NCI-H526 treated with DMSO at 0.1 percent for 48 hours (cell line): ENCODE data around the gene NMRK1.

Source experiments
- DNase-seq: peaks from one replicate; lab custom pipeline; 2025; lab: John Stamatoyannopoulos, UW

The NMRK1 gene

GRCh38 chr9:75061169-75061568, 26.8 kb downstream of the NMRK1 start:
- DNase-seq = no peak

DNA sequence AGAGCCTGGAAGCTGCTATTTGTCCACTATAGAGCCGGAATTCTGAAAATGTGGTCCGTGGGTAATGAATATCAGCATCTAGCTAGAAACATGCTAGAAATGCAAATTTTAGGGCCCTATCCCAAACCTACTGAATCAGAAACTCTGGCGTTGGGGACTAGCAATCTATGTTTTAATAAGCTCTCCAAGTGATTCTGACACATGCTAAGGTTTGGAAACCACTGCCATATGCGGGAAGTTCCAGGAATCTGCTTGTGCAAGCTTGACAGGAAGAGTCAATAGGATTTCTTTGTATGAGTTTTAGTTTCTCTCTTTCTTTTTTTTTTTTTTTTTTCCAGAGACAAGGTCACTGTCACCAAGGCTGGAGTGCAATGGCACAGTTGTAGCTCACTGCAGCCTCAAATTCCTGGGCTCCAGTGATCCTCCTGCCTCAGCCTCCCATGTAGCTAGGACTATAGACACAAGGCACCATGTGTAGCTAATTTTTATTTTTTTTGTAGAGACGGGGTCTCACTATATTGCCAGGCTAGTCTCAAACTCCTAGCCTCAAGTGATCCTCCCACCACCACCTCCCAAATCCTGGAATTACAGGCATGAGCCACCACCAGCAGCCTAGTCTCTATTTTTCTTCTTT, 33.5 kb downstream of the NMRK1 start:
- no peak for DNase-seq

DNA sequence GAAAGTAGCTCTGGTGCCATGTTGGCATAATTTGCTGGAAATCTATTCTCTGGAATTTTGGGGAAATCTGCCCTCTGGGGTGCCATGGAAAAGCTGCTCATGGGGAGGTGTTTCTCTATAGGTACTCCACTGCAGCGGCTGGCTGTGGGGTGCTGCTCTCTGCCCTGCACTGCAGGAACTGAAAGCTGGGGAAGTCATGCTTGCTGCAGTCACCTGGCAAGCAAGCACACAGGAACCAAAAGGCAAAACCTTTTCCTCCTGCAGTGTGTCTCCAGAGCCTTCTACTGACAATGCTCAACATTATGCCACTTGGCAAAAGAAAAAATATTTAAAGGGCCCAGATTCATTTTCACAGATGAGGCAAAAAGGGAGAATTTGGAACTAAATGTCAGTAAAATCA, 34.1 kb downstream of the NMRK1 start:
- no peak for DNase-seq

DNA sequence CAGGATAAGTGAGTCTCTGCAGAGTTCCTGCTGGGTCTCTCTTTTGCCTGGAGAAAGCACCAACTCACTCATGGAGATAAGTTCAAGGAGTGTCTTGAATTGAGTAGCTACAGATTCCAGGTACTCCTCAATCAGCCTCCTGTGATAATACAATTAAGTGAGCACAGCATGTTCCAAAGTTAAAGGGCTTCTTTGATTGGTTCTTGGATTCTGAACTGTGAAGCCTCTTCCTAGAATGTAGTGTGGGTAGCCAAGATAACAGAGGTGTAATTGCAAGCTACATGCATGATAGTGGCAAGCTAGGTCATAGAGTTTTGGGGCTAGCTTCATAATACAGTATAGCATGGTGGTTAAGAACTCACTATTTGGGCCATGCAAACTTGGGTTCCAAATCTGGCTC, 36.7 kb downstream of the NMRK1 start:
- DNase-seq = no peak

GRCh38 chr9:75047506-75047905, 40.4 kb downstream of the NMRK1 start:
- DNase-seq = no peak

GRCh38 chr9:75046725-75047345, 41.1 kb downstream of the NMRK1 start:
- DNase-seq = no peak

- DNase-seq = no peak
Measured at GRCh38 chr9:75041041-75041440, 46.9 kb downstream of the NMRK1 start.

DNA sequence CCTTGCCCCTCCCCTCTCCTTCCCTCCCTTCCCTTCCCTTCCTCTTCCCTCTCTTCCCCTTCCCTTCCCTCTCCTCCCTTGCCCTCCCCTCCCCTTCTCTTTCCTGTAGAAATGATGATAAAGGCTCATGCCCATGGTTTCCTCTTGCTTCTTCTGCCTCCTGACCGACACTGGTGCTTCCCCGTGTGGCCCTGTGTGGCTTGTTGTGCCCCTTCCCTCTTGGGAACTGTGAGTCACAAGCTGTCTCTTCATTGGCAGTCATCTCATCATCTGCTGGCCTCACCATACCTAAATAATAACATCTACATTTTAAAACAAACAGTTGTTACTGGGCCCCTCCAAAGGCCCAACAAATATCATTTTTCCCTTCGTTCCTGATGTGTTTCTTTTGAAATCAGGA, 48.2 kb downstream of the NMRK1 start:
- no peak for DNase-seq

- DNase-seq = no peak
Measured at GRCh38 chr9:75039009-75039408, 48.9 kb downstream of the NMRK1 start.

GRCh38 chr9:75036793-75037192, 51.2 kb downstream of the NMRK1 start:
- DNase-seq = no peak

- DNase-seq = no peak
Measured at GRCh38 chr9:75033791-75034473, 54.0 kb downstream of the NMRK1 start.

GRCh38 chr9:75027187-75028107, 60.5 kb downstream of the NMRK1 start:
- DNase-seq = peak; percentile 39

GRCh38 chr9:75023846-75024245, 64.1 kb downstream of the NMRK1 start:
- DNase-seq = no peak

GRCh38 chr9:75019654-75020053, 68.3 kb downstream of the NMRK1 start:
- DNase-seq = no peak

DNA sequence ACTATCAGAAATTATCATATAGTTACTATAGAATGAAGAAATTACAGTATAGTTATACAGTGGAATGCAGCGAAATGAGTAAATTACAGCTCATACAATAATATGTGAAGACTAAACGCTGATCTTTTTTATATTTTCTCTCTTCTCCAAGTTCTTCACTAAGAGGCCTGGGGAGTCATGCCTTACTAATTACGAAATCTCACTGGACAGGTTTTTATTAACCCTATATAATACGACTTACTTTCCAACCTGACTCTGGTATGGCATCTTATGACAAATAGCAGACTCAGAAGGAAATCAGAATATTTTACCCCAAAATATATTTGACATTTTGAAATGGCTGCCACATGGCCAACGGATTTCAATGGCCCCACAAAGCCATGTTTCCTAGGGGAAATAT, 68.9 kb downstream of the NMRK1 start:
- no peak for DNase-seq

DNA sequence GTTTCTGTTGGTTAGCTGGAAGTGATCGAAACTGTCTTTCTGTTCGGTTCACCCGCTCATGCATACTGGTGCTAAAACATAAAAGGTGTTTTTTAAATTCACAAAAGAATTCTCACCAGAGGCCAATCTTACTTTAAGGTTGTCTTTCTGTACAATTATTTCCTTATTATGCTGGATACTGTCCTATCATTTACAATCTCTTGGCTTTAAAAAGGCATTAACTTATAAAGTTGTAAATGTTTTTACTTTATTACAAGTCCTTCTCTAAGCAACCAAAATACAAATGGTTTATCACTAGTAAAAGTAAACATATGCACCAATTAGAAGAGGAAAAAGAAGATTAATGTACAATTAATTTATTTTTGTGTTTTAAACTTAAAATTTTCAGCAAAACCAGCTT, 70.6 kb downstream of the NMRK1 start:
- no peak for DNase-seq

GRCh38 chr9:75013735-75014134, 74.2 kb downstream of the NMRK1 start:
- DNase-seq = no peak
